GM12878 (cell line): ENCODE data around the gene RAD9A.

Experiments used
- CHD1 ChIP-seq: IDR thresholded peaks from 2 replicates; pipeline ENCODE4 v1.6.1; 2012; ENCODE audit warnings: low read depth, low read length, improper control_type of control experiment
- CTCF ChIP-seq, 3 experiments: IDR thresholded peaks in 2 of 3; conservative IDR thresholded peaks in 1 of 3; 2 replicates each; pipeline ENCODE4 v1.5.1; 2011; ENCODE audit warnings: low read depth in 3 of 3, low read length in 3 of 3, mild to moderate bottlenecking in 3 of 3, control low read depth in 2 of 3, moderate library complexity in 2 of 3, inconsistent platforms in 1 of 3, mixed read lengths in 1 of 3; ENCODE audit not compliant: control insufficient read depth in 2 of 3, insufficient read depth in 1 of 3; ENCODE audit errors: extremely low read depth in 1 of 3
- HDAC6 ChIP-seq: fragments of 200-600 bp; sonication (generic); IDR thresholded peaks from one replicate; pipeline ENCODE4 v1.8.0; 2017; ENCODE audit warnings: antibody characterized with exemption; ENCODE audit not compliant: unreplicated experiment
- MTA2 ChIP-seq: fragments of 450-650 bp; IDR thresholded peaks from 2 replicates; pipeline ENCODE4 v1.6.1; 2016; ENCODE audit warnings: low read depth, mild to moderate bottlenecking, moderate library complexity
- PKNOX1 ChIP-seq: fragments of 450-650 bp; IDR thresholded peaks from 2 replicates; pipeline ENCODE4 v1.6.1; 2016; ENCODE audit warnings: mild to moderate bottlenecking
- POLR2A ChIP-seq: IDR thresholded peaks from 2 replicates; pipeline ENCODE4 v1.6.1; 2011; ENCODE audit warnings: low read depth, mild to moderate bottlenecking, low read length
- POLR2AphosphoS5 ChIP-seq: IDR thresholded peaks from 2 replicates; pipeline ENCODE4 v1.6.1; 2011; ENCODE audit warnings: mild to moderate bottlenecking, low read length, inconsistent platforms
- PRDM15 ChIP-seq: fragments of 450-650 bp; formaldehyde crosslinking; IDR thresholded peaks from 2 replicates; pipeline ENCODE4 v1.4.0; 2020; ENCODE audit warnings: mild to moderate bottlenecking, moderate library complexity
- YY1 ChIP-seq: IDR thresholded peaks from 2 replicates; pipeline ENCODE4 v1.6.1; 2011; ENCODE audit warnings: low read depth, mild to moderate bottlenecking, low read length
- ZNF217 ChIP-seq: fragments of 450-650 bp; IDR thresholded peaks from 2 replicates; pipeline ENCODE4 v1.6.1; 2017; ENCODE audit warnings: antibody characterized with exemption, mild to moderate bottlenecking
- ZNF274 ChIP-seq: IDR thresholded peaks from one replicate; pipeline ENCODE4 v1.8.0; 2011; ENCODE audit not compliant: insufficient read length, insufficient read depth

- TF ChIP-seq CHD1: no peak
- TF ChIP-seq ZNF274: no peak
- TF ChIP-seq HDAC6: no peak
- TF ChIP-seq PRDM15 (CRISPR knock-in tag): no peak
- TF ChIP-seq CTCF (IDR thresholded peaks at IDR 0.05 in 2 of 3, conservative IDR thresholded peaks at IDR 0.05 in 1 of 3; ENCODE audit: control insufficient read depth in 2 of 3, extremely low read depth in 1 of 3, insufficient read depth in 1 of 3, low read depth in 3 of 3, low read length in 3 of 3): peak; percentile 99; a peak in 5 of 6 replicates
- TF ChIP-seq POLR2AphosphoS5: no peak
- TF ChIP-seq YY1: peak; percentile 82
- TF ChIP-seq MTA2: no peak; the same call in 1 of the 2 replicates
- no peak for TF ChIP-seq POLR2A
- no peak for TF ChIP-seq ZNF217
- TF ChIP-seq PKNOX1: no peak
These were observed 9.3 kb upstream of the RAD9A start for GRCh38 chr11:67382276-67383136.
